ENCODE measurements around the gene WSB1. TPM values are rescaled to one million over a fixed set of nuclear protein-coding genes. Genes with fewer than 3 reads are reported as not detected.

Gene WSB1
- total RNA-seq, 1 donor from 2014 or later, result 521 TPM

DNA sequence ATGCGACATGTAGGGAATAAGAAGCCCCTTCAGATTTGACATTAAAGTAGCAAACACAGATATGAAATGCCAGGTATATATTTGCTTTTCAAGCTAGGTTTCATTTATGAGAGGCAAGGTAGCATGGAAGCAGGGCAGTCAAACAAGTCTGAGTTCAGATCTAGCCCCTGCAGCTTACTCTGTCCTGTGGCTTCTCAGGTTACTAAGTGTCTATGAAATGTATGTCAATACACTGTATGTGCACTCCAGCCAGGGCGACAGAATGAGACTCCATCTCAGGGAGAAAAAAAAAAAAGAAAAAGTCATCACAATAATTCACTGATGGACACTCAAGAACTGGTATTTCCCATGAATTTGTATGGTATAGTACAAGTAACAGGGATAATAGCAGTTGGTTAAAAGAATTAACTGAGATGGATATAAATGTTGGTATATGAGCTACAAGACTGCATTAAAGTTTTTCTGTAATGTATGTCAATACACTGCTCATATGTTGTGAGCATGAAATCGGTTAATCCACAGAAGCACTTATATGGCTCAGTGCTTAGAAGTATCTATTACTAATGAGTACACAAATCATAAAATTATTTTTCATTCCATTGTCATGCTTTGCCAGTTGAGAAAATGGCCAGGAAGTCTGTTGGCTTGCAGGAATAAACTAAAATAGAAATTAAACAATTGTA, 2.9 kb upstream of the WSB1 start:
- H3F3A ChIP-seq (ENCODE audit: low read depth), result peaks cover 14% of the 10 kb centered on the region
- no peak for TF ChIP-seq EZH2 (IDR thresholded peaks at IDR 0.05)
- TF ChIP-seq, protein P1, sequence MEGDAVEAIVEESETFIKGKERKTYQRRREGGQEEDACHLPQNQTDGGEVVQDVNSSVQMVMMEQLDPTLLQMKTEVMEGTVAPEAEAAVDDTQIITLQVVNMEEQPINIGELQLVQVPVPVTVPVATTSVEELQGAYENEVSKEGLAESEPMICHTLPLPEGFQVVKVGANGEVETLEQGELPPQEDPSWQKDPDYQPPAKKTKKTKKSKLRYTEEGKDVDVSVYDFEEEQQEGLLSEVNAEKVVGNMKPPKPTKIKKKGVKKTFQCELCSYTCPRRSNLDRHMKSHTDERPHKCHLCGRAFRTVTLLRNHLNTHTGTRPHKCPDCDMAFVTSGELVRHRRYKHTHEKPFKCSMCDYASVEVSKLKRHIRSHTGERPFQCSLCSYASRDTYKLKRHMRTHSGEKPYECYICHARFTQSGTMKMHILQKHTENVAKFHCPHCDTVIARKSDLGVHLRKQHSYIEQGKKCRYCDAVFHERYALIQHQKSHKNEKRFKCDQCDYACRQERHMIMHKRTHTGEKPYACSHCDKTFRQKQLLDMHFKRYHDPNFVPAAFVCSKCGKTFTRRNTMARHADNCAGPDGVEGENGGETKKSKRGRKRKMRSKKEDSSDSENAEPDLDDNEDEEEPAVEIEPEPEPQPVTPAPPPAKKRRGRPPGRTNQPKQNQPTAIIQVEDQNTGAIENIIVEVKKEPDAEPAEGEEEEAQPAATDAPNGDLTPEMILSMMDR (IDR thresholded peaks at IDR 0.05), result no peak
- no peak for TF ChIP-seq EZH2phosphoT487 (IDR thresholded peaks at IDR 0.05)
- no peak overlapping the region for H3K27ac ChIP-seq
- peaks cover 3% of the 10 kb centered on the region for H3K36me3 Mint-ChIP-seq
- peaks cover 9% of the 10 kb centered on the region for H3K4me1 ChIP-seq
- no peak overlapping the region for H2AFZ ChIP-seq (replicated peaks)
- DNase-seq (ENCODE audit: low spot score), result no peak
- no peaks in the 10 kb centered on the region for H3K9me3 Mint-ChIP-seq
- no peak overlapping the region for H3K9ac ChIP-seq
- H4K20me1 ChIP-seq (ENCODE audit: low read depth), result peaks cover 16% of the 10 kb centered on the region
- H3K4me3 ChIP-seq, result no peak overlapping the region
- peaks cover 2% of the 10 kb centered on the region for H3K27me3 Mint-ChIP-seq (ENCODE audit: insufficient read depth, low read depth)
- H3K36me3 ChIP-seq, result peaks cover under 1% of the 10 kb centered on the region
- no peak overlapping the region for H3K27ac Mint-ChIP-seq
- H3K9me3 ChIP-seq (ENCODE audit: low read depth), result no peaks in the 10 kb centered on the region
- peaks cover 19% of the 10 kb centered on the region for H3K79me2 ChIP-seq (ENCODE audit: low read depth)
- H3K4me2 ChIP-seq, result no peak overlapping the region
- no peaks in the 10 kb centered on the region for H3K27me3 ChIP-seq
- H3K4me3 Mint-ChIP-seq, result no peak overlapping the region
- H3K4me1 Mint-ChIP-seq, result peaks cover 25% of the 10 kb centered on the region

DNA sequence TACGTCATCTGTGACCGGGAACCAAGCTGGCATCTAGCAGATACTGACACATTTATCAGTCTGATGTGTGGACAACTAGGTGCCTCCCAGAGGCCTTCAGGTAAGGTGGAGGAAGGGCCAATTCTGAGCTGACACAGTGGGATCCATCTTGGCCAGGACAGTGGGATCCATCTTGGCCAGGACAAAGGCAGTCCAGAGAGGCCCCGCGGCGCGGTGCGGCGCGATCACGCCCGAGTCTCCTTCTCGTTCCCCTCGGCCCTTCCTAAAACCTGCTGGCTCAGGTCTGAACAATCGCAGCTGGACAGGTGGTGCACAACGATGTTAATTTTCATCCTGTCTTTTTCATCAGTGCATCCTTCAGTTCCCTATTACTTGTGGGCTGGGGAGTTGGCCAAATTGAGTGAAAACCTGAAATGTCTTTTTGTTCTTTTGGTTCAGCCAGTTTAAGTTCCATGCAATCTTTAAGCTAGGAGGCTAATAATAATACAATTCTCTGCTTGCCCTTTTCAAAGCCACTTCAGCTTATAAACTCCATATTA, 486 bp upstream of the WSB1 start:
- no peaks in the 10 kb centered on the region for H3K9me3 Mint-ChIP-seq

DNA sequence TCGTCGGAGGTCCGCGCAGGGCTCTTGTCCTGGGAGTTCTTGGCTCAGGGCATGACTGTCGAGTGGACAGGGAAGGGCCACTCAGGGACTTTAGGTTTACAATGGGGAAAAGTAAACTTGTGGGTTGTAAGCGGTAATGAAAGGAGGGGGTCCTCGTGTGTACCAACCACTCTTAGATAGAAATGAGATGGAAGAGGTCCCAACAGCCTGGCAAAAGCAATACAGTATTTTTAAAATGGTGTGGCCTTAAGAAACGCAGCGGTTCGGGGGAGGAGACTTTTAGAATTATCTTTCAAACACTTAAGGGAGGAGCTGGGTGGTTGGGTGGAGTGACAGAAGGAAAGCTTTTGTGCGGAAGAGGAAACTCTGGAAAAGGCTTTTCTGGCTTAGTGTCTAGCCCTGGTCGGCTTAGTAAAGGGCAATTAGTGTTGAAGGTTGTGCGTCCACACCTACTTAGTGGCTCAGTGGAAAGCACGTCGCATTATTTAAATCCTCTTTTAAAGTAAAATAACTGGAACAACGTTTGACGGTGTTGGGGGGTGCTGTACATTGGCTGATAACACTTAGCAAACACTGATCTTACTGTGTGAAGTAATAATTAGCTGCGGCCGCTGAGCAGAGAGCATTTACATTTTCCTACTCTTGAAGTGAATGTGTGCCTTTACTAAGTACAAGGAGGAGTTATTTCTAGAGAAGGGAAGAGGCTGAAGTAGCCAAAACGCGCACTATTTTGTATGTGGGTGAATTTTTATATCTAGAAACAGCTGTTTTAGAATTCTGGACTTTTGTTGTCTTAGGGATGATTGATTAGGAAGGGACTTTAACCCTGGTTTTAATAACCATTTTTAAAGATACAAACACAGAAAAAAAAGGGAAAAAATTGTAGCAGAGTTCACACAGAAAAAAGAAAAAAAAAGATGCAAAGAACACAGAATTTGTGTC, 1.0 kb downstream of the WSB1 start:
- peak overlapping the region; percentile 98 for H3K27ac ChIP-seq
- Mint-ChIP-seq H3K9me3 (no peaks in the 10 kb centered on the region), H3K4me1 (peaks cover 33% of the 10 kb centered on the region), H3K4me3 (peak overlapping the region; percentile 100), H3K36me3 (peaks cover 7% of the 10 kb centered on the region), H3K27me3 (ENCODE audit: insufficient read depth, low read depth) (no peaks in the 10 kb centered on the region), H3K27ac (peak overlapping the region; percentile 99)
- DNase-seq (ENCODE audit: low spot score), result peak; percentile 82
- H3K27me3 ChIP-seq, result no peaks in the 10 kb centered on the region
- H3K4me3 ChIP-seq, result peak overlapping the region; percentile 89
- H3K9me3 ChIP-seq (ENCODE audit: low read depth), result no peaks in the 10 kb centered on the region
- TF ChIP-seq, protein P1 (IDR thresholded peaks at IDR 0.05), result no peak
- TF ChIP-seq EZH2 (IDR thresholded peaks at IDR 0.05) (no peak), EZH2phosphoT487 (IDR thresholded peaks at IDR 0.05) (no peak)
- peaks cover 18% of the 10 kb centered on the region for H3K4me1 ChIP-seq
- H3K4me2 ChIP-seq, result peak overlapping the region; percentile 95
- H3K79me2 ChIP-seq (ENCODE audit: low read depth), result peaks cover 58% of the 10 kb centered on the region
- H4K20me1 ChIP-seq (ENCODE audit: low read depth), result peaks cover 55% of the 10 kb centered on the region
- no peak overlapping the region for H2AFZ ChIP-seq (replicated peaks)
- H3K36me3 ChIP-seq, result peaks cover 5% of the 10 kb centered on the region
- H3F3A ChIP-seq (ENCODE audit: low read depth), result peaks cover 14% of the 10 kb centered on the region
- H3K9ac ChIP-seq, result peak overlapping the region; percentile 87

More for the DNA sequence above, 486 bp upstream of the WSB1 start:
- Histone ChIP-seq H3K4me2 (peak overlapping the region; percentile 95), H2AFZ (replicated peaks) (peak overlapping the region; percentile 52), H3K36me3 (peaks cover 5% of the 10 kb centered on the region), H4K20me1 (ENCODE audit: low read depth) (peaks cover 40% of the 10 kb centered on the region), H3K4me1 (peaks cover 18% of the 10 kb centered on the region), H3K27me3 (no peaks in the 10 kb centered on the region), H3K4me3 (peak overlapping the region; percentile 89), H3K9me3 (ENCODE audit: low read depth) (no peaks in the 10 kb centered on the region), H3K9ac (no peak overlapping the region), H3K79me2 (ENCODE audit: low read depth) (peaks cover 43% of the 10 kb centered on the region), H3F3A (ENCODE audit: low read depth) (peaks cover 14% of the 10 kb centered on the region), H3K27ac (peak overlapping the region; percentile 35)
- Mint-ChIP-seq H3K27ac (peak overlapping the region; percentile 89), H3K27me3 (ENCODE audit: insufficient read depth, low read depth) (no peaks in the 10 kb centered on the region), H3K36me3 (peaks cover 7% of the 10 kb centered on the region), H3K4me1 (peaks cover 30% of the 10 kb centered on the region), H3K4me3 (peak overlapping the region; percentile 100)
- TF ChIP-seq EZH2phosphoT487 (IDR thresholded peaks at IDR 0.05), result no peak
- TF ChIP-seq, protein P1 (IDR thresholded peaks at IDR 0.05), result no peak
- no peak for TF ChIP-seq EZH2 (IDR thresholded peaks at IDR 0.05)
- DNase-seq (ENCODE audit: low spot score), result peak; percentile 16

Data from neural progenitor cell (in vitro differentiated cells).